Measurements from ENCODE around the gene CDX1.

Gene CDX1

GRCh38 chr5:150148117-150148927 lies 18.3 kb upstream of the CDX1 start:
- DNase-seq (ENCODE audit: extremely low spot score) = no peak
- TF ChIP-seq FOXA1 (IDR thresholded peaks at IDR 0.05) (no peak), LEF1 (IDR thresholded peaks at IDR 0.05; ENCODE audit: borderline replicate concordance) (no peak), ZNF384 (IDR thresholded peaks at IDR 0.05) (no peak), HDGF (IDR thresholded peaks at IDR 0.05; ENCODE audit: borderline replicate concordance) (no peak), ELF4 (IDR thresholded peaks at IDR 0.05) (no peak), ARNT (IDR thresholded peaks at IDR 0.05) (no peak), PKNOX1 (IDR thresholded peaks at IDR 0.05) (no peak), TARDBP (IDR thresholded peaks at IDR 0.05) (no peak), NFRKB (IDR thresholded peaks at IDR 0.05) (no peak), SUZ12 (IDR thresholded peaks at IDR 0.05) (no peak), CTBP1 (IDR thresholded peaks at IDR 0.05; ENCODE audit: borderline replicate concordance) (no peak), BHLHE40 (IDR thresholded peaks at IDR 0.05; ENCODE audit: borderline replicate concordance) (no peak), L3MBTL2 (conservative IDR thresholded peaks at IDR 0.05) (no peak), FOXK2 (IDR thresholded peaks at IDR 0.05) (no peak)
- POLR2A ChIA-PET = no interaction called here
- CTCF ChIA-PET = interaction anchor here (1.0 to 1.9 kb wide), 2 partner anchors 14 to 296 kb away, joined by 3 to 5 read pairs; no protein-coding TSS in a partner anchor

GRCh38 chr5:150149618-150150017 lies 17.0 kb upstream of the CDX1 start:
- CTCF ChIA-PET = interaction anchor here (1.0 kb wide), 1 partner anchor 297 kb away, joined by 3 read pairs; no protein-coding TSS in a partner anchor
- POLR2A ChIA-PET = no interaction called here
- TF ChIP-seq NFRKB (IDR thresholded peaks at IDR 0.05) = no peak
- no peak for TF ChIP-seq PKNOX1 (IDR thresholded peaks at IDR 0.05)
- TF ChIP-seq ELF4 (IDR thresholded peaks at IDR 0.05) = no peak
- no peak for TF ChIP-seq FOXM1 (IDR thresholded peaks at IDR 0.05; ENCODE audit: borderline replicate concordance)
- TF ChIP-seq FOXA1 (IDR thresholded peaks at IDR 0.05) = no peak
- TF ChIP-seq FOXK2 (IDR thresholded peaks at IDR 0.05) = no peak
- no peak for TF ChIP-seq L3MBTL2 (conservative IDR thresholded peaks at IDR 0.05)
- no peak for TF ChIP-seq TARDBP (IDR thresholded peaks at IDR 0.05)
- no peak for TF ChIP-seq SP1 (IDR thresholded peaks at IDR 0.05)
- TF ChIP-seq SUZ12 (IDR thresholded peaks at IDR 0.05) = no peak
- TF ChIP-seq ZNF384 (IDR thresholded peaks at IDR 0.05) = no peak
- DNase-seq (ENCODE audit: extremely low spot score) = no peak

GRCh38 chr5:150152636-150153462 lies 13.7 kb upstream of the CDX1 start:
- no peak for DNase-seq (ENCODE audit: extremely low spot score)
- ChIA-PET POLR2A (no interaction called here), CTCF (interaction anchor here (0.9 kb wide), 1 partner anchor 9 kb away, joined by 3 read pairs; no protein-coding TSS in a partner anchor)
- TF ChIP-seq PKNOX1 (IDR thresholded peaks at IDR 0.05) = no peak
- no peak for TF ChIP-seq ZNF384 (IDR thresholded peaks at IDR 0.05)
- no peak for TF ChIP-seq SP1 (IDR thresholded peaks at IDR 0.05)
- TF ChIP-seq CTBP1 (IDR thresholded peaks at IDR 0.05; ENCODE audit: borderline replicate concordance) = no peak
- TF ChIP-seq NFRKB (IDR thresholded peaks at IDR 0.05) = no peak
- TF ChIP-seq TARDBP (IDR thresholded peaks at IDR 0.05) = no peak
- no peak for TF ChIP-seq LEF1 (IDR thresholded peaks at IDR 0.05; ENCODE audit: borderline replicate concordance)
- no peak for TF ChIP-seq HDGF (IDR thresholded peaks at IDR 0.05; ENCODE audit: borderline replicate concordance)
- no peak for TF ChIP-seq ARNT (IDR thresholded peaks at IDR 0.05)

GRCh38 chr5:150153483-150153882 lies 13.1 kb upstream of the CDX1 start:
- DNase-seq (ENCODE audit: extremely low spot score) = no peak
- POLR2A ChIA-PET = no interaction called here
- TF ChIP-seq NFRKB (IDR thresholded peaks at IDR 0.05) (no peak), ELF4 (IDR thresholded peaks at IDR 0.05) (no peak), PKNOX1 (IDR thresholded peaks at IDR 0.05) (no peak)
- CTCF ChIA-PET = interaction anchor here (0.9 kb wide), 1 partner anchor 8 kb away, joined by 3 read pairs; no protein-coding TSS in a partner anchor

- CTCF ChIA-PET = no interaction called here
- TF ChIP-seq FOXM1 (IDR thresholded peaks at IDR 0.05; ENCODE audit: borderline replicate concordance) (no peak), FOXA1 (IDR thresholded peaks at IDR 0.05) (no peak), BHLHE40 (IDR thresholded peaks at IDR 0.05; ENCODE audit: borderline replicate concordance) (no peak), ZNF384 (IDR thresholded peaks at IDR 0.05) (no peak), CTBP1 (IDR thresholded peaks at IDR 0.05; ENCODE audit: borderline replicate concordance) (no peak), ARNT (IDR thresholded peaks at IDR 0.05) (no peak), SP1 (IDR thresholded peaks at IDR 0.05) (no peak), HDGF (IDR thresholded peaks at IDR 0.05; ENCODE audit: borderline replicate concordance) (no peak), ELF4 (IDR thresholded peaks at IDR 0.05) (no peak), NFRKB (IDR thresholded peaks at IDR 0.05) (no peak), SUZ12 (IDR thresholded peaks at IDR 0.05) (no peak), L3MBTL2 (conservative IDR thresholded peaks at IDR 0.05) (no peak), PKNOX1 (IDR thresholded peaks at IDR 0.05) (no peak), TARDBP (IDR thresholded peaks at IDR 0.05) (no peak), FOXK2 (IDR thresholded peaks at IDR 0.05) (no peak)
- DNase-seq (ENCODE audit: extremely low spot score) = no peak
- POLR2A ChIA-PET = no interaction called here
These were observed 12.5 kb upstream of the CDX1 start for GRCh38 chr5:150153957-150154617.
